OCI-M1 (cell line): ENCODE data around the gene LHFPL3.
A peak's percentile ranks its signal among the peaks of the same experiment; 100 is the strongest.
"Not testable (repeated sequence)": the region's sequence is repeated elsewhere in the genome, so short reads cannot be mapped to it uniquely, and the experiment has no call there.

Experiments
- DNase-seq: peaks from one replicate; lab custom pipeline; 2025; lab: John Stamatoyannopoulos, UW

Gene LHFPL3

DNA sequence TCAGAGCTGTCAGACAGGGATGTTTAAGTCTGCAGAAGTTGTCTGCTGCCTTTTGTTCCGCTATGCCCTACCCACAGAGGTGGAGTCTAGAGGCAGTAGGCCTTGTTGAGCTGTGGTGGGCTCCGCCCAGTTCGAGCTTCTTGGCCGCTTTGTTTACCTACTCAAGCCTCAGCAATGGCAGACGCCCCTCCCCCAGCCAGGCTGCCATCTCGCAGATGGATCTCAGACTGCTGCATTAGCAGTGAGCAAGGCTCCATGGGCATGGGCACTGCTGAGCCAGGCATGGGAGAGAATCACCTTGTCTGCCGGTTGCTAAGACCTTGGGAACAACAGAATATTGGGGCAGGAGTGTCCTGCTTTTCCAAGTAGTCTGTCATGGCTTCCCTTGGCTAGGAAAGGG lies 267.2 kb downstream of the LHFPL3 start:
- not testable (repeated sequence) for DNase-seq

DNA sequence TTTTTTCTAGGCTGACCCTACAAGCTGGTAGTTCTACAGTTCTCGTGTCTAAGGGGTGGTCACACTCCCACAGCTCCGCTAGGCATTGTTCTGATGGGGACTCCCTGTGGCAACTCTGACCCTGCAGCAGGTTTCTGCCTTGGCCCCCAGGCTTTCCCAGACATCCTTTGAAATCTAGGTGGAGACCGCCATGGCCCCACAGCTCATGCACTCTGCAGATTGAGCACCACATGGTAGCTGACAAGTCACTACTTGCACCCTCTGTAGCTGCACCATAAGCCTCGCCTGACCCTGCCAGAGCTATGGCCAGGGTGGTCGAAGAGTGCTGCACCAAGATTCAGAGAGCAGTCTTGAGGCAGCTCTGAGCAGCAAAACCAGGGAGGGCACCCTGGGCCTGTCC lies 275.6 kb downstream of the LHFPL3 start:
- DNase-seq = no peak

DNA sequence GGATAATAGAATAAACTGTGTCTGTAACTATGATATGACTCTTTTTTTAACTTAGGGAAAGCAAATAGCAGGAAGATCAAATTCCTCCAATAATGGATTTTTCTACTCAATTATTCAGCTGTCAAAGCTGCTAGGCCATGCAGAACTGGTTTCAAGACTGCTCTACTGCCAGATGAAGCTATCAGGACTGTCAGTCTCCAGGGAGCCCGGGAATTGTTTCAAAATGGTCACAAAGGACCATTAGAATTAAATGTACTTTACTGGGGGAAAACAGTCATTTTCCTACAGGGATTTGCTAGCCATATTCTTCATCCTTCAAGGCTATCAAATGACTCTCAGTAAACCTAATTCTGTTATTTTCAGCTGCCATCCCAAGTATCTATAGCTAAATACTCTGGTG lies 276.3 kb downstream of the LHFPL3 start:
- DNase-seq = no peak

DNA sequence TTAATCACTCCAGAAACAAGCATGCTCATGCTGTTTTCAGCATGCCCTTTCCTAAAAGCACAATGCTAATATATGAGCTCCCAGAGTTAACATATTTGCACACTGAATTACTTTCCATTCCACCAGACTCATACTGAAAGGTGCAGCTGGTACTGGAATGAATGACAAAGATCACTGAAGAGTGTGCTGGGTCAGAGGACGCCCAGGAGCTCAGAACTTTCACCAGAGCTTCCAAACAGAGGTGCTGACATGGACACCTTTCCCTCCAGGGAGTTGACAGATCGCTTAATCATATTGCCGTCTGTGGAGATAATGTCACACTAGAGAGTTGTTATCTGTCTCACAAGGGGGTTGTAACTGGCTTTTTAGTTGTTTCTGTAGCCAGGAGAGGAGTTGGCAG lies 292.9 kb downstream of the LHFPL3 start:
- DNase-seq = no peak

DNA sequence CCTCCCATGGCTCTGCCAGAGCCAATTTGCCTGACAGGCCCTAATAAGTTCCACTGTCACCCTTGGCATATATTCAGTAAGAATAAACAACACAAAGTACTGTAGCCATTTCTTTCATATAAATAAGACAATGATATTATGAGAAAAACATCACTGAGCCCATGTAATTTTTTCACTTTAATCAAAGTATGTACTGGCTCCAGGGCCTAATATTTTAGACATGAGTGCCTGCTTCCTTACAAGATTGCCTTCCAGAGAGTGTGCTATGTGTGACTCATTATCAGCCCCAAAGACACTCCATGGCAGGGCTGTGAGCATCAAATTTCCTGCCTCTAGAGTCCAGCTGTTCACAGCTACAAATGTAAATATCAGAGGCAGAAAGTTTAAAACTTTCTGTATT lies 297.6 kb downstream of the LHFPL3 start:
- DNase-seq = no peak

DNA sequence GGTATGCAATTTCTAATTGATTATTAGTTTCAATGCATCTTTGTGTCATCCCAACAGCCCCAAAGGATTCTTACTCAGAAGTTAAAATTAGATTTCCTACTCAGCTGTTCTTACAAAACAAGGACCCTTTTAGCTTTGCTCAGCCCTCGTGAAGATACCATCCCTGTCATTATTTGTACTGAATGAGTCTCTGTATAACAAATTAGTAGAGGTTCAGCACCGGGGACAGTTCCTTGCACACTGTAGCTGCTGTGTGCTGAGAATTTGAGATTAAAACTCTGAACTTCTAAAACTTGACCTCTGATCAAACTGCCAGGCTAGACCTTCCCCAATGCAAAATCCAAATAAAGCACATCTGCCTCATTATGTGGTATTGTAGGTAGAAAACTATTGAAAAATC lies 299.1 kb downstream of the LHFPL3 start:
- peak; percentile 19 for DNase-seq

DNA sequence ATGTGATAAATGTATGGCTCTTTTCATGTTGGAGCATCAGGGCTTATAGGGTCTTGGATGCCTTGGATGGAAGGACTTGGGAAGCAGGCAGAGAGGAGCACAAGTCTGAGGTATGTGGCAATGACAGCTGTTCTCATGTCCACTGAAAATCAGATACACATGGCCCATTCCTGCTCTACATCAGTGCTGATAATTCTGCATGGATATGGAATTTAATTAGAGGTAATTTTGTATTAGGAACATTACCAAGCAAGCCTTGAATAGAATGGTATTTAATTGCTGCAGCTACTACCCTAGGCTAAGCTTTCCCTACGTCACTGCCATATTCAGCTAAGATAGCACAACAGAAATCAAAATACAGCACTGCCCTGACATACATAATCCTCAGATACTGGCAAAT lies 299.6 kb downstream of the LHFPL3 start:
- DNase-seq = no peak

DNA sequence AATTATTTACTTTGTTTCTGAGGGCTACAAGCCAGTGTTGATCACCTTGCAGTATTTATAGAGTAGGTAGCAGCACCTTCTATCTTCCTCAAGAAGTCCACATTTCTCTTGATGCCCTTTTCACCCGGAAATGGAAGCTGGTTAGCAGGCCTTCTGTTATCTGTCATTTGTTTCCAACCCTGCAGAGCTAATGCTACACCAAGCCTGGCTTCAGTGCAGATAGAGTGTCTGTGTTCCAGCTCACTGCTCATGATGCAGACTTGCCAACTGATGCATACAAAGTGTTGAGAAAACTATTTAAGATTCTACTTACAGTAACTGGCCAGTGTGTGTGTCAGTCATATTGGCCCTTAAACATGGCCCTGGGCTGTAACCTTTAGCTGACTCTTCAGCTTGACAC lies 301.0 kb downstream of the LHFPL3 start:
- no peak for DNase-seq

DNA sequence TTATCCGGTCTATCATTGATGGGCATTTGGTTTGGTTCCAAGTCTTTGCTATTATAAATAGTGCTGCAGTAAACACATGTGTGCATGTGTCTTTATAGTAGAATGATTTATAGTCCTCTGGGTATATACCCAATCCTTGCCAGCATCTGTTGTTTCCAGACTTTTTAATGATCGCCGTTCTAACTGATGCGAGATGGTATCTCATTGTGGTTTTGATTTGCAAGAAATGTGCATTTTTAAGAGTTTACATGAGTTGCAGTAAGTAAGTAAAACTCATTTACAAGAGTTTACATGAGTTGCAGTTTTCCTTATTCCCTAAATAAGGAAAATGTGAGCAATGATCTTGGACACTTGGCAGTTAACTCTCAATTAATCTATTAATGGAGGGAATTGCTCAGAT lies 312.1 kb downstream of the LHFPL3 start:
- no peak for DNase-seq

DNA sequence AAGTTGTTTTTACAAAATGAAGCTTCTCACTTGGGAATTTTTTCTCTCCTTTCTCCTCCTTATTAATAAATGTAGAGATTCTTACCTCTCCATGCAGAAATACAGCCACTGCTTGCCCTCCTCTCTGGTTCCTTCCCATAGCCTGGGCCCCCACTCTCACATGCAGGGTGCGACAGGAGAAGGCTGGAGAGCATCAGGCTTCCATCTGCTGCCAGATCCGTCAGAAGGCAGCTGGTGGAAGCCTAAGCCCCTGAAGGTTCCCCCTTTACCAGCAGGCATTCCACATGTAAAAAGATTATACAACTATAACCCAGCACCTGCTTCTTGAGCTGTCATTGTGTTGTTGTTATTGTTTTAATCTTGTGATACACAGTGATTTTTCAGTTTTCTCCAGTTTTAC lies 314.2 kb downstream of the LHFPL3 start:
- no peak for DNase-seq

DNA sequence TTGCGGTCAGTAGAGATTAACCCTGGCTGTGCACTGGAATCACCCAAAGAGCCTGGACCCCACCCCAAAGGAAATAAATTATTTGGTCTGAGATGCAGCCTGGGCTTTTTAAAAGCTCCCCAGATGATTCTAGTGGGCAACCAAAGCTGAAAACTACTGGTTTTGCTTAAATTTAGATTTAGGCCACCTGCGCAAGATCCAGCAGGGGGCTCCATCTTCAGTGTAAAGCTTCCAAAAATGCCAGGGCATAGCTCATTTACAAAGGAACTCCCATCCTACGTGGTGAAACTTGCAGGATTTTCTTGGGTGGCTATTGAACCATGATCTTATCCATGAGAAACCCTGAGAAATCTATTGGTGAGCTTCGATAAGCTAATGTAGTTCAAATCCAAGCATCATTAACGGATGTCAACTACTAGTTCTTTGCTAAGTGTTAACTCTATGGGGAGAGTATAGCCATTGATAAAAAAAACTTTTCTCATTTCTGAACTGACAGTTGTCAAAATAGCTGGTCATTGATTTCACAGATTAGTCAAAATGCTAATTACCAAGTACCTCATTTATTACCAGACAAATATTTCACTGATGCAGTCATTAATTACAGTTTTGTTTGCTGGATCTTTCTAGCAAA lies 315.3 kb downstream of the LHFPL3 start:
- peak; percentile 24 for DNase-seq

DNA sequence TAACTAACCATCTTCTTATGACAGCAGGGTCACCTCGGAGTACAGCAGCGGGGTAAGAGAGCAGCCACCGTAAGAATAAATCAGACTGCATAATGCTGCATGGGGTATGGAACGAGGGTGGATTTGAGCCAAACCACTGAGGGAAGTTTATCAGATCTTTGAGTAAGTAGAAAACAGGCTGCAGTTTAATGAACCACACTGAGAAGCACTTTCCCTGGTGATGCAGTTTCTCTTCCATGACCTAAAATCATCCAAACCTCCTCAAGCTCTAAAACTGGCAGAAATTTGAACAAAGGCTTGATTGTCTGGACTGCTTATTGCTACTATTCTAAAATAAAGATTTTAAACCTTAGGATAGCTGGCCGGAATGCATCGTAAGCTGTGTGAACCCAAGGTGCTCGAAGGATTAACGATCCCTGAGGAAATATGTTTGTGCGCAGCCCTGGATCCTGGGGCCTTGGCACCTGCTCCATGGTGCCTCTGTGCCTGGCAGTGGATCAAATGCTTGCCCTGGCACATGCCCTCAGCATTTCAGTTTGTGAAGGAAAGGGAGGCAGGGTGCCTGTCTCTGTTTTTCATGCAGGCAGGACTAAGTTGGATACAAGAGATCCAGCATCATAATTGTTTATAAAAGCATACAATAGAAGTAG lies 322.7 kb downstream of the LHFPL3 start:
- peak; percentile 45 for DNase-seq

DNA sequence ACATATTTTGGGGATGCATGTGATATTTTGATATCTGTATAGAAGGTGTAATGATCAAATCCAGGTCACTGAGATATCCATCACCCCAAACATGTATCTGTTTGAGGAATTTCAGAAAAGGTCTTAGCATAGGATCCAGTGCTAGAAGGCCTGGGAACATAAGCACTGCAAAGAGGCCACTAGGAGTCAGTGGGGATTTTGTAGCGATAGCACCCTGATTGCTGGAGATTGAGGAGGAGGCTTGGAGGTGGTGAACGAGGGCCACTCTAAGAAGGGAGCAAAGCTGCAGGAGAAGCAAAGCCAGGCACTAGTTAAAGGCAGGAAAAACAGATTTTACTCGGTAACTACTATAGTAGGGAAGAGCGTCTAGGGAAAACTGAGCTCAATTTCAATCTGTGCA lies 324.0 kb downstream of the LHFPL3 start:
- no peak for DNase-seq

DNA sequence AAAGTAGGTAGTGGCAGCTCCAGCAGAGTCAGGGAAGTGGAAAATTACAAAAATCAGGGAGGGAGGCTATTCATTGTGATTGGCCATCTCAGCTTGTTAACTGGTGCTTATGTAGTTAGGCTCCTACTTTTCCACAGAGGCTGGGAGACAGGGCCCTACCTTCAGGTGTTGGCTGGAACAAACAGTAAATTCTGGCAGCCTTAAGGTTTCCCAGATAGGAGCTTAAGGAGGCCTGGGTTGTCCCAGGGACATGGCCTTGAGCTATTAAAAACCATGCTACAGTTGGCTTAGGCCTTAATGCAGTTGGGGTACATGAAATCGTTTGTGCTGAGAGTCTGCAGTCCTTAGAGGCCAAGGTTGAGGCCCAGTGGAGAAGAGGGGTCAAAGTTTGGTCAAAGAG lies 324.5 kb downstream of the LHFPL3 start:
- no peak for DNase-seq

DNA sequence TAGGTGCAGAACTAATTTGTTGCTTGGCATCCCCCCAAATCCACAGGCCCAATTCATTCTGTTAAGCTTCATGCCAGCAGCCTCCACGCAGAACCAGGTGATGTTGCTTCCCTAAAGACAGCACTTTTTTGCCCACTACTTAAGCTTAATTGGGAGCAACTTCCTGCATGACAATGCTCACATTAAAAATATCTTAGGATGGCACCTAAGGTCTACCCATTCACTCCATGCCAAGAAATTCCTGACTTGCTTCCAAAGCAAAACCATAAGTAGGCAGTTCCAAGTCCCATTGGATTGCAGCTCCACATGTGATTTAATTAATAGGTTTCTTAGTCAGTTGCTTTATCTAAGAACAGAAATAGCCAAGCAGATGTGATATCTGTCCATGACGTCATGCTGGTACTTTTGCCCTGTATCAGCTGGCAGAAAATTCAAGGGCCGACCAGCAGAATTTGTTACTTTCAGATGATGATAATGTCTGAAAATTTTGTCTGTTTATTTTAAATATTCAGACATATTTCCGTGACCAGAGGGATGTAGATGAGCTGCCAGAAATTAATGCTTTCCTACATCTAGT lies 325.5 kb downstream of the LHFPL3 start:
- DNase-seq = no peak

DNA sequence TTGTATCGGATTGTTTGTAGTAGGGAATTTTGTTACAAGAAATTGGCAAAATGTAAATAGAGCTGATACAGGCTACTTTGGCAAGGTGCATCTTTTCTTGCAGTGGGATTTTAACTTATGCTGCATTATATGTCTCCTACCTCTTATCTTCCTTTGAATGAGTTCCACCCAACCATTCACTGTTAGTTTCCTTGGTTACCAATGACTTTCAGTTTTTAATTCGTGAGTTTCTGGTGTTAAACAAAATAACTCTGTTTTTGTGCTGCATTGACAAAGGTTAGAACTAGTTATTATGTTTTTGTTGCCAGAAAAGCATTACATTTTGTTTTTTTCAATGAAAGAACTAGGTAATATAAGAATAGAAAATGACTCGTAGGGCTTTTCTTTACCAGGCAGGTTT lies 327.2 kb downstream of the LHFPL3 start:
- DNase-seq = peak; percentile 6

DNA sequence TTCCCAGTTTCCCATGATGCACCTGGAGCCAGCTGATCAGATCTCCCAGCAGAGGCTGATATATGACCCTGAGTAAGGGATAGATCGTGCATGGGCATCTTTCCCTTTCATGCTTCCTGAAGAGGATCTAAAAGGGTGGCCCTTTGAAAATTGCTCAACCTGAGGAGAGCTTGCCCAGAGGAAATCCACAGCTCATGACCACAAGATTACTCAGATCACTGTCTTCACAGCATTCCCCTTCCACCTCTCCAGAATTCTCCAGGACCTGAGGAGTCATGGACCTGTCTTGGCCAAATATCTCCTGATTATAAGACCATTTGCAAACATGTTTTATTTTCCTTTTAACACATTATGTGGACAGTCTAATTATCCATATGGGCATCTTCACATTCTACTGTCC lies 328.1 kb downstream of the LHFPL3 start:
- no peak for DNase-seq

DNA sequence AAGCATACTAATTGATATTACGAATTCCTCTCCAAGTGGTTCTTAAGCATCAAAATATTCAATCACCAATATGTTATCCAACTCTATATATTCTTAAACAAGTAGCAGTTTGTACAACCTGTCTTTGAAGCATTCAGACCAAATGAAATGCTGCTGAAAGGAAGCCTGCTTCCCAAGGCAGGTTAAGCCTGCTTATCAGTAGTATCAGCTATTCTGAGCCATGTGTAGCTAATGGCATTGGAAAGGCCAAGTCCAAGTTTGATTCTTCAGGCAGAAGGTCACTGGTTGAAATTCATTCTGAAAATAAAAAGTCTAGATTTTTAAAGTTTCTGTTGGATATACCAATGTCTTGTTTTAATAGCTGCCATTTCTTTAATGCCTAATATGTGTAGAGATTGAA lies 328.7 kb downstream of the LHFPL3 start:
- no peak for DNase-seq

DNA sequence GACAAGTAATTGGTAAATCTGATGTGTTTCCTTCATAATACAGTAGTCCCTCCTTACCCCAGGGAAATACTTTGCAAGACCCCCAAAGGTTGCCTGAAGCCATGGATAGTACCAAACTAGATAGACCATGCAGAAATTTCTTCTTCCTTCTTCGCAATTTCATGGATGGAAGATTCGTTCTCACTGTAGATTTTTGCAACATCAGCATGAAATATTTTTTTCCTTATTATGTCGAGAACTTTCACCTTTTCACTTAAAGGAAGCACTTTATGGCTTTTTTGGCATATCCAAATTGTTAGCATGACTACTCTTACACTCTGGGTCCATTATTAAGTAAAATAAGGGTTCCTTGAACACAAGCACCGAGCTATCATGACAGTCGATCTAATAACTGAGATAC lies 333.2 kb downstream of the LHFPL3 start:
- no peak for DNase-seq

DNA sequence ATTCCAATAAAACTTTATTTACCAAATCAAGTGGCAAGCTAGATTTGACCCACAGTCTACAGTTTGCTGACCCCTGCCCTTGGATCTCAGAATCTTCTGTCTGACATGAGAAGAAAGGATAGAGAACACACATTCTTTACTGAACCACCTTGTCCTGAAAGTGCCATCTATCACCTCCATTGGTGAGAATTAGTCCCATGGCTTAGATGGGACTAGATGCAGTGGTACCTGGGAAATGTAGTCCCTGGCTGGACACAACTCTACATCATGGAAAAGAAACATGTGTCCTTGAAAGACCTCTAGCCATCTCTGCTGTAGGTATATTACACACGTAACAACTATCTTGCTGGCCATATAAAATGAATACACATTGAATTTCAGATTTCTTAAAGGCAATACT lies 336.2 kb downstream of the LHFPL3 start:
- DNase-seq = no peak

DNA sequence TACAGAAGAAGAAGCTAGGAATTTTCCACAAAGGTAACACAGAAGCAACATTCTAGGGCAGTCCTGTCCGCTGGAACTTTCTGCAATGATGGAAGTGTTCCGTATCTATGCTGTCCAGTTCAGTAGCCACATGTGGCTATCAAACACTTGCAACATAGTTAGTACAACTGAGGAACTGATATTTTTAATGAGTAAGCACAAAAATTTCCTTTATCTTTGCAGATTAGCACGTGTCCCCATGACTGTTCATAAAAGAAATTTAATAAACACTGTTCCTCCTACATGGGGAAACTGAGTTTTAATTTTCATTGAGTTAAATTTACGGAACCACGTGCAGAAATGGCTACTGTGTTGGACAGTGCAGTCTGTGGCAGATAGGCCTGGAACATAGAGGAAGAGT lies 349.2 kb downstream of the LHFPL3 start:
- no peak for DNase-seq

DNA sequence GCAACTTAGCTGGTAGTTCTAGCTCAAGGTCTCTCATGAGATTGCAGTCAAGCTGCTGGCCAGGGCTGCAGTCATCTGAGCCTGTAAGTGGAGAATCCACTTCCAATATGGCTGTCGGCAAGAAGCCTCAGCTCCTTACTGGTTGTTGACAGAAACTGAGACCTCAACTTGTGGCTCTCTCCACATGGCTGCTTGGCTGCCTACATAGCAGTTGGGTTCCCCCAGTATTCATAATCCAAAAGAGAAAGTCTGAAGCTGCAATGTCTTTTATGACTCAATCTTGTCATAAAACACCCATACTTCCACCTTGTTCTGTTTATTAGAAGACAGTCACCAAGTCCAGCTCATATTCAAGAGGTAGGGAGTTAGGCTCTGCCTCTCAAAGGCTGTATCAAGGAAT lies 350.7 kb downstream of the LHFPL3 start:
- DNase-seq = no peak

DNA sequence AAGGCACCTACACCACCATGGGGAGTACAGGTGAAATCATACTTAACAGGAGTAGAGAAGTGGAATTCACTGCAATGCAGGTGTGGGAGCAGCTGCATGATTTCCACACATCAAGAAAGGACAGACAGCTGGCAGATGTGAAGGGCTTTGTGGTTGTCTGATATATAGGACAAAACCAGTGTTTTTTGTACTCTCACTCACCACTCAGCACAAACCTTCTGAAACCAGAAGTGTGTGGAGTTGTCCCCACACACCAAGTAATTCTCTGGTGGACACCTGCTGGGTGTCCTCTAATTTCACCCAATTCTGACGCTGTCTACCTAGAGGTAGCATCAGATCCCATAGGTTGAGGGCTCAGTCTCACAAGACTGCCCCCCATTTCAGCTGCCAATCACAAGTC lies 357.9 kb downstream of the LHFPL3 start:
- no peak for DNase-seq

DNA sequence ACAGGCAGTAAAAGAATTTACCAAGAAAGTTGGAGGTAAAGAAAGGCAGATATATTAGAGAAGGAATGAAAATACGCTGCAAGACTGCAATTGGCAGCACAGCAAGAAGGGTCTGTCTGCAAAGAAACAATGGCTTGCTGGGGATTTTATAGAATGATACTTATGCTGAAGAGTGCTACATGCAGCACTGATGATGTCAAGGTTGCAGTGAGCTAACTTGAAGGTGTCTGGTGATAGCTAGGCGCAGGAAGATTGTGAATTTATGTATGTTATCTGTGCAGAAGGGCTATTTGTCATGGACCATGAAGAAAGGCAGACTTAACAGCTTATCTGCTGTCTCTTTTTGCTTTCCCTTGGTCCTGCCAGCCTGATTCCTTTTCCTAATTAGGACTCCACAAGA lies 366.3 kb downstream of the LHFPL3 start:
- no peak for DNase-seq
